Activated CD4-positive, alpha-beta T cell treated with anti-CD3 and anti-CD28 coated beads for 4 hours (primary cell): ENCODE data around the gene PUS7.
"Not testable (repeated sequence)": the region's sequence is repeated elsewhere in the genome, so short reads cannot be mapped to it uniquely, and the experiment has no call there.

Experiments
- DNase-seq, 2 donors: peaks; one replicate each; pipeline ENCODE4 v3.0.0-alpha.2; 2020

PUS7 gene

GRCh38 chr7:105444342-105444987 lies 77.6 kb downstream of the PUS7 start:
- no peak for DNase-seq

GRCh38 chr7:105442214-105442613 lies 79.9 kb downstream of the PUS7 start:
- not testable (repeated sequence) for DNase-seq

- no peak for DNase-seq
Measured at GRCh38 chr7:105439174-105439893, 82.7 kb downstream of the PUS7 start.

DNA sequence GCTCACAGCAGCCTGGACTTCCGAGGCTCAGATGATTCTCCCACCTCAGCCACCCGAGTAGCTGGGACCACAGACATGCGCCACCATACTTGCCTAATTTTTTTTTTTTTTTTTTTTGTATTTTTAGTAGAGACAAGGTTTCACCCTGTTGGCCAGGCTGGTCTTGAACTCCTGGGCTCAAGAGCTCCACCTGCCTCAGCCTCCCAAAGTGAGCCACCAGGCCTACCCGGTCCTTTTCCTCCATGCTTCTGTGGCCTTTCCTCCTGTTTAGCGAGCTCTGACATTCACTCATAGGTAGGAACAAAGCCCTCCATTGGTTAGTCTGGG lies 83.3 kb downstream of the PUS7 start:
- no peak for DNase-seq

- no peak for DNase-seq
Measured at GRCh38 chr7:105438254-105438653, 83.8 kb downstream of the PUS7 start.

GRCh38 chr7:105437356-105437755 lies 84.7 kb downstream of the PUS7 start:
- not testable (repeated sequence) for DNase-seq

DNA sequence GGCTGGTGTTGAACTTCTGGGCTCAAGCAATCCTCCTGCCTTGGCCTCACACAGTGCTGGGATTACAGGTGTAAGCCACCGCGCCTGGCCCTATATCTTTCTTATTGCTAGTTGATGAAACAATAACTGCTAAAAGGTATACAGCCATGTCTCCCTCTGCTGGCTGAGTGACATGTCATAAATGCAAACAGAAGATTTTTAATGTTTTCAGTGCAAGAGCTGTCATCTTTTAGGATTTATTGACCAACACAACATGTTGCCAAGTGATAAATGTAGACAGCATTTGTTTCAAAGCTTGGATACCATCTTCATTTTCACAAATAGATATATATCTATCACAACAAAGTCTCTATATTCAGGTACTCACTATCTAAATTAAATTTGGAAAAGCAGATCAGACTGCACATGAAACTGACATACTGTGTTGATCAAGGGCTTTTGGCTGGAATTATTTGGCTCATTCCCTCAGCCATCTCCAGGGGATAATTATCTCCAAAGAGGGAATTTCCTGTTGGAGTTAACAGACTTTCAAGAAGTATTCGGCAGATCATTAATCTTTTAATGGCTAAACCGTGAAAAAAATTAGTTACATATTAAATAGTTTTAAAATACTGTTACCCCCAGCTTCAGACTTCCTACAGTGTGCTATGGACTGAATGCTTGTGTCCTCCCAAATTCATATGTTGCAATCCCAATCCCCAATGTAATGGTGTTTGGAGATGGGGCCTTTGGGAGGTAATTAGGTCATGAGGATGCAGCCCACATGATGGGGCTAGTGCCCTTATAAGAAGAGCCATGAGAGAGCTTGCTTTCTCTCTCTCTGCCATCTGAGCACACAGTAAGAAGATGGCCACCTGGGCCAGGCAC lies 92.1 kb downstream of the PUS7 start:
- DNase-seq = peak; percentile 48 to 55

DNA sequence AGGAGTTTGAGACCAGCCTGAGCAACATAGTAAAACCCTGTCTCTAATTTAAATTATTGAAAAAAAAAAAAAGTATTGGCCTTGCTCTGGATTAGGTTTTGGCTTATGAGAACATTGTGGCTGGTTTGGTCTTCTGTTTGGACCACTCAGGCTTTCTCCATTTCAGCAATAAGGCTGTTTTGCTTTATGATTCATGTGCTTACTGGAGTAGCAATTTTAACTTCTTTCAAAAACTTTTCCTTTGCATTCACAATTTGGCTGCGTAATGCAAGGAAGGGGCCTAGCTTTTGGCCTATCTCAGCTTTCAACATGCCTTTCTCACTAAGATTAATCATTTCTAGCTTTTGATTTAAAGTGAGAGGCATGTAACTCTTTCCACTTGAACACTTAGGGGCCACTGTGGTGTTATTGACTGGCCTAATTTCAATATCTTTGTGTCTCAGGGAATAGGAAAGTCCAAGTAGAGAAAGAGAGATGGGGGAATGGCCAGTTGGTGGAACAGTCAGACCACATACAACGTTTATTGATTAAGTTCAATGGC lies 95.4 kb downstream of the PUS7 start:
- DNase-seq = no peak

- no peak for DNase-seq
Measured at GRCh38 chr7:105423987-105424386, 98.1 kb downstream of the PUS7 start.

GRCh38 chr7:105413887-105414437 lies 108.1 kb downstream of the PUS7 start:
- no peak for DNase-seq

- not testable (repeated sequence) for DNase-seq
Measured at GRCh38 chr7:105410774-105411173, 111.3 kb downstream of the PUS7 start.

DNA sequence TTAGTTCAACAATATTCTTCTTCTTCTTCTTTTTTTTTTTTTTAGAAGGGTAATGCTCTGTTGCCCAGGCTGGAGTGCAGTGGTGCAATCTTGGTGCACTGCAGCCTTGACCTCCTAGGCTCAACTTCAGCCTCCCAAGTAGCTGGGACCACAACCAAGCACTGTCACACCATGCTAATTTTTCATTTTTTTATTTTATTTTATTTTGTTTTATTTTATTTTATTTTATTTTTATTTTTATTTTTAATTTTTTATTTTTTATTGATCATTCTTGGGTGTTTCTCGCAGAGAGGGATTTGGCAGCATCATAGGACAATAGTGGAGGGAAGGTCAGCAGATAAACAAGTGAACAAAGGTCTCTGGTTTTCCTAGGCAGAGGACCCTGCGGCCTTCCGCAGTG lies 112.3 kb downstream of the PUS7 start:
- not testable (repeated sequence) for DNase-seq

DNA sequence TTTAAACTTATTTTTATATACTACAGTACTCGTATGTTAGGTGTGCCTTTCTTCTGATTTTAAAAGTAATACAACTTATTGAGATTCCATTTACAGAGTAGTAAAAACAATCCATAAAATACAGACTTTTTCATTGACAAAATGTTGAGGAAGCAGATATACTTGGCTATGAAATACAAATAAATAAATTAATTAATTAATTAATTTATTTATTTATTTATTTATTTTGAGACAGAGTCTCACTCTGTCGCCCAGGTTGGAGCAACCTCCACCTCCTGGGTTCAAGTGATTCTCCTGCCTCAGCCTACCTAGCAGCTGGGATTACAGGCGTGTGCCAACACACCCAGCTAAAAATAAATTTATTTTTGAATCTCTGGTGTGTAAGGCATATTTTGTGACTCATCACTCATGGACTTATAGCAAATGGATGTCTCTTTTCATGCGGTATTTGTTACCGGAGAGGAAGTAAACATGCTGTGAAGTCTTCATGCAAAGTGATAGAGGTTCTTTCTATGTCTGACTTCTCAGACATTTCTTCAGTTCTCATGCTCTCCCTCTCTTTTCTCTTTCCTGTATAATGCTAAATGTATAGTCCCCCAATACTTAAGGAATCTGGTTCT lies 113.2 kb downstream of the PUS7 start:
- DNase-seq = no peak
